CD14-positive monocyte (primary cell): ENCODE results near the gene DPYD. TPM values are rescaled to one million over a fixed set of nuclear protein-coding genes. Genes with fewer than 3 reads are reported as not detected.

ENCODE experiments used
- DNase-seq, 3 donors: peaks; one replicate each; pipeline ENCODE4 v3.0.0-alpha.2; 2011 to 2022
- H2AFZ ChIP-seq: 2 replicates; pipeline ENCODE4 v1.6.0; 2012; ENCODE audit warnings: mild to moderate bottlenecking, low read depth, low read length, inconsistent platforms; ENCODE audit not compliant: insufficient read depth, poor library complexity, severe bottlenecking
- H3K27ac ChIP-seq, 2 donors: 1 replicate in 1 of 2; 2 replicates in 1 of 2; pipeline ENCODE4 v1.5.1; 2012 to 2013; ENCODE audit warnings: low read length in 2 of 2, control low read depth in 1 of 2, inconsistent platforms in 1 of 2, low read depth in 1 of 2, mild to moderate bottlenecking in 1 of 2
- H3K27me3 ChIP-seq, 2 donors: one replicate each; pipeline versions ENCODE4 v1.6.0 to v1.6.1; 2011 to 2013; ENCODE audit warnings: low read length in 2 of 2; ENCODE audit not compliant: control insufficient read depth in 2 of 2, insufficient read depth in 2 of 2
- H3K36me3 ChIP-seq, 2 donors: replicated peaks in 1 of 2; 1 replicate in 1 of 2; 2 replicates in 1 of 2; pipeline versions ENCODE4 v1.5.1 to v1.6.1; 2012 to 2013; ENCODE audit warnings: low read length in 2 of 2, control low read depth in 1 of 2, inconsistent platforms in 1 of 2, mild to moderate bottlenecking in 1 of 2; ENCODE audit not compliant: insufficient read depth in 2 of 2, control insufficient read depth in 1 of 2
- H3K4me1 ChIP-seq, 2 donors: 1 replicate in 1 of 2; 2 replicates in 1 of 2; pipeline versions ENCODE4 v1.5.1 to v1.6.1; 2012 to 2013; ENCODE audit warnings: low read length in 2 of 2, control low read depth in 1 of 2, inconsistent platforms in 1 of 2, mild to moderate bottlenecking in 1 of 2, moderate library complexity in 1 of 2; ENCODE audit not compliant: insufficient read depth in 2 of 2, control insufficient read depth in 1 of 2
- H3K4me2 ChIP-seq: replicated peaks from 2 replicates; pipeline ENCODE3; 2012; ENCODE audit warnings: low read length, moderate library complexity, mild to moderate bottlenecking; ENCODE audit not compliant: poor library complexity, severe bottlenecking; ENCODE audit errors: extremely low read depth
- H3K4me3 ChIP-seq, 3 experiments: fragments of 200-600 bp in 1 of 3; sonication (generic) in 1 of 3; replicated peaks in 1 of 3; 1 replicate in 2 of 3; 2 replicates in 1 of 3; pipeline ENCODE4 v1.5.1; 2011 to 2013; ENCODE audit warnings: low read length in 3 of 3, mild to moderate bottlenecking in 3 of 3, control low read depth in 2 of 3, low read depth in 2 of 3, inconsistent platforms in 1 of 3, moderate library complexity in 1 of 3
- H3K79me2 ChIP-seq: 2 replicates; pipeline ENCODE4 v1.6.0; 2012; ENCODE audit warnings: mild to moderate bottlenecking, control low read depth, inconsistent platforms, low read length, moderate library complexity; ENCODE audit not compliant: insufficient read depth
- H3K9ac ChIP-seq: 2 replicates; pipeline ENCODE4 v1.6.0; 2017; ENCODE audit warnings: low read length, mild to moderate bottlenecking; ENCODE audit not compliant: insufficient read depth, poor library complexity, severe bottlenecking
- H3K9me3 ChIP-seq, 2 donors: replicated peaks in 1 of 2; 1 replicate in 1 of 2; 2 replicates in 1 of 2; pipeline versions ENCODE4 v1.5.1 to v1.6.1; 2012 to 2013; ENCODE audit warnings: low read length in 2 of 2, control low read depth in 1 of 2; ENCODE audit not compliant: control insufficient read depth in 1 of 2, insufficient read depth in 1 of 2
- H4K20me1 ChIP-seq: 2 replicates; pipeline ENCODE4 v1.6.0; 2012; ENCODE audit warnings: mild to moderate bottlenecking, low read length, control low read depth, moderate library complexity; ENCODE audit not compliant: insufficient read depth
- H3K27ac Mint-ChIP-seq, 7 donors: one replicate each; pipeline ENCODE4 v1.8.0; 2020; ENCODE audit warnings: mild to moderate bottlenecking in 7 of 7, mixed read lengths in 7 of 7, moderate library complexity in 6 of 7, inconsistent platforms in 2 of 7
- H3K27me3 Mint-ChIP-seq, 3 donors: one replicate each; pipeline ENCODE4 v1.8.0; 2021 to 2022; ENCODE audit warnings: low read depth in 3 of 3, mild to moderate bottlenecking in 3 of 3, mixed read lengths in 3 of 3, moderate library complexity in 3 of 3, inconsistent platforms in 1 of 3
- H3K36me3 Mint-ChIP-seq, 2 donors: one replicate each; pipeline ENCODE4 v1.8.0; 2020; ENCODE audit warnings: mixed read lengths in 2 of 2, inconsistent platforms in 1 of 2, mild to moderate bottlenecking in 1 of 2
- H3K4me1 Mint-ChIP-seq: one replicate; pipeline ENCODE4 v1.8.0; 2020; ENCODE audit warnings: mild to moderate bottlenecking, mixed read lengths
- H3K4me3 Mint-ChIP-seq, 2 donors: one replicate each; pipeline ENCODE4 v1.8.0; 2020; ENCODE audit warnings: mild to moderate bottlenecking in 2 of 2, mixed read lengths in 2 of 2, moderate library complexity in 1 of 2
- H3K9me3 Mint-ChIP-seq, 7 donors: one replicate each; pipeline ENCODE4 v1.8.0; 2020 to 2022; ENCODE audit warnings: mixed read lengths in 7 of 7, mild to moderate bottlenecking in 6 of 7, moderate library complexity in 6 of 7, inconsistent platforms in 2 of 7
- CTCF ChIP-seq: fragments of 200-600 bp; IDR thresholded peaks from one replicate; pipeline ENCODE4 v1.8.0; 2022; ENCODE audit warnings: antibody characterized with exemption, mild to moderate bottlenecking
- WGBS: methylation state at CpG from one replicate; pipeline ENCODE4 v1.1.5; 2013; ENCODE audit warnings: missing lambda C conversion rate; ENCODE audit not compliant: insufficient coverage; 5-methylcytosine and 5-hydroxymethylcytosine counted together
- intact Hi-C, 2 donors: fragments of 100-400 bp; cut with micrococcal nuclease; formaldehyde crosslinking; loops; one replicate each; pipeline versions ENCODE4 v1.15.0 to v1.15.1; 2023
- polyA plus RNA-seq, 3 donors: library from polyadenylated mRNA; depleted of rRNA in 1 of 3; unstranded in 2 of 3; stranded (reverse) in 1 of 3; fragments of 300-500 nt in 2 of 3; fragments of >200 nt in 1 of 3; fragmentation: Illumina TruSeq in 2 of 3; gene quantifications; 1 replicate in 2 of 3; 2 replicates in 1 of 3; pipeline ENCODE4 v1.2.3, GENCODE V29; 2012 to 2021

DPYD gene
- polyA plus RNA-seq, 3 donors: 87.6 to 171 (median 144) TPM

- H3K9me3 Mint-ChIP-seq: peaks cover 0 to 2% (median 0%) of the 10 kb centered on the region in 7 donors
- Histone ChIP-seq H3K9me3 (no peaks in the 10 kb centered on the region), H3K4me1 (peaks cover 0 to 7% of the 10 kb centered on the region in 2 donors), H3K36me3 (peaks cover 42 to 84% of the 10 kb centered on the region in 2 donors), H3K79me2 (no peaks in the 10 kb centered on the region), H3K9ac (no peak overlapping the region), H2AFZ (no peak overlapping the region), H3K27me3 (no peaks in the 10 kb centered on the region), H3K27ac (no peak overlapping the region), H3K4me3 (no peak overlapping the region), H3K4me2 (no peak overlapping the region), H4K20me1 (peaks cover 79% of the 10 kb centered on the region)
- TF ChIP-seq CTCF: no peak
- peak overlapping the region in 3 of 7 donors; percentile 5 to 37 (median 30) for H3K27ac Mint-ChIP-seq
- H3K4me3 Mint-ChIP-seq: no peak overlapping the region
- H3K36me3 Mint-ChIP-seq: peaks cover 59 to 63% of the 10 kb centered on the region in 2 donors
- DNase-seq: peak; percentile 16 to 29 (median 25)
- WGBS: 60% methylated on average over 1 of the region's 4 CpGs
- peaks cover 7% of the 10 kb centered on the region for H3K4me1 Mint-ChIP-seq
- no peaks in the 10 kb centered on the region for H3K27me3 Mint-ChIP-seq
- intact Hi-C loops: no loop called here
Observed at GRCh38 chr1:97674517-97674916, 246.3 kb downstream of the DPYD start.

GRCh38 chr1:97668945-97669344, 251.9 kb downstream of the DPYD start:
- Mint-ChIP-seq H3K9me3 (peaks cover 0 to 2% (median 0%) of the 10 kb centered on the region in 7 donors), H3K27me3 (peaks cover 0 to 1% (median 0%) of the 10 kb centered on the region in 3 donors), H3K27ac (no peak overlapping the region), H3K4me1 (no peaks in the 10 kb centered on the region), H3K36me3 (peaks cover 36 to 38% of the 10 kb centered on the region in 2 donors), H3K4me3 (no peak overlapping the region)
- H3K4me3 ChIP-seq: no peak overlapping the region
- no peak overlapping the region for H3K27ac ChIP-seq
- WGBS: no CpG with 5 or more reads among the region's 2 CpGs
- intact Hi-C loops: no loop called here
- no peaks in the 10 kb centered on the region for H3K9me3 ChIP-seq
- no peak overlapping the region for H3K9ac ChIP-seq
- no peaks in the 10 kb centered on the region for H3K4me1 ChIP-seq
- no peak overlapping the region for H2AFZ ChIP-seq
- no peaks in the 10 kb centered on the region for H3K27me3 ChIP-seq
- no peak for DNase-seq
- peaks cover 14 to 60% of the 10 kb centered on the region in 2 donors for H3K36me3 ChIP-seq
- peaks cover 61% of the 10 kb centered on the region for H4K20me1 ChIP-seq
- TF ChIP-seq CTCF: no peak
- no peaks in the 10 kb centered on the region for H3K79me2 ChIP-seq
- no peak overlapping the region for H3K4me2 ChIP-seq
